Fibroblast of lung (primary cell): ENCODE measurements around the gene DHX15.

Source experiments
- CTCF ChIP-seq, 2 donors: IDR thresholded peaks in 1 of 2; conservative IDR thresholded peaks in 1 of 2; 1 replicate in 1 of 2; 2 replicates in 1 of 2; pipeline ENCODE4 v1.5.1; 2011 to 2012; ENCODE audit warnings: low read length in 2 of 2, control low read depth in 1 of 2, inconsistent platforms in 1 of 2, low read depth in 1 of 2, mild to moderate bottlenecking in 1 of 2
- EZH2 ChIP-seq: IDR thresholded peaks from 2 replicates; pipeline ENCODE4 v1.5.1; 2012; ENCODE audit warnings: low read length, control low read depth, mild to moderate bottlenecking; ENCODE audit errors: missing control alignments

- TF ChIP-seq CTCF (conservative IDR thresholded peaks at IDR 0.05 in 1 of 2, IDR thresholded peaks at IDR 0.05 in 1 of 2; ENCODE audit: low read depth in 1 of 2, low read length in 2 of 2), result no peak
- TF ChIP-seq EZH2, result no peak
Measured at GRCh38 chr4:24630937-24631336, 46.6 kb upstream of the DHX15 start.
